GM21447 (cell line): ENCODE results near the gene AHR.

Experiments
- ATAC-seq: cut with Tn5 transposase; IDR thresholded peaks from one replicate; pipeline ENCODE4 v1.9.1; 2021; ENCODE audit not compliant: unreplicated experiment

The AHR gene

DNA sequence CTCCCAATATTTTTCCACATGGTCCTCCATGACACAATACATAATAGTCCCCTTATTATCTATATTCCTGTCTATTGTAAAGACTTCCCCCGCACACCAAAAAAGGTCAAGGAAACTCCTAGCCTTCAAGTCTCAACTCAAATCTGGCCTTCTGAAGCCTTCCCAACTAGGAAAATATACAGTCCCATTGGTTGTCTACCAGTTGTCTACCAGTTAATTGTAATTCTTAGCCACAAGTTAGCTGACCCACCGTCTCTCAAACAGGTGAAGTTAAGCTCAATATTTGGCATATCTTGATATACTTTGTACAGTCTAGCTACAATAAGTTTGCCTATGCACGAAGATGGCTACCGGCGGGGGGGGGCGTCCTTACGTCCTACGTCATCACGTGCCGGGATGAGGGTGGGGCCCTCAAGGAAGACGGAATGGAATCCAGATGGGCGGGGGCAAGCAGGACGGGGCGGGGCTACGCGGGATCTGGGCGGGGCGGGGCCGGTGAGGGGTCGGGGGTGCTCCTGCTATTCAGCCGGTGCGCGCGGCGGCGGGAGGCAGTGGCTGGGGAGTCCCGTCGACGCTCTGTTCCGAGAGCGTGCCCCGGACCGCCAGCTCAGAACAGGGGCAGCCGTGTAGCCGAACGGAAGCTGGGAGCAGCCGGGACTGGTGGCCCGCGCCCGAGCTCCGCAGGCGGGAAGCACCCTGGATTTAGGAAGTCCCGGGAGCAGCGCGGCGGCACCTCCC, at the start of gene AHR:
Gene AHR, plus strand, starts transcription at position 551 of the 738 bp plus-strand sequence. CDS start 613 bp downstream, outside the sequence.
- peak; percentile 55 for ATAC-seq

DNA sequence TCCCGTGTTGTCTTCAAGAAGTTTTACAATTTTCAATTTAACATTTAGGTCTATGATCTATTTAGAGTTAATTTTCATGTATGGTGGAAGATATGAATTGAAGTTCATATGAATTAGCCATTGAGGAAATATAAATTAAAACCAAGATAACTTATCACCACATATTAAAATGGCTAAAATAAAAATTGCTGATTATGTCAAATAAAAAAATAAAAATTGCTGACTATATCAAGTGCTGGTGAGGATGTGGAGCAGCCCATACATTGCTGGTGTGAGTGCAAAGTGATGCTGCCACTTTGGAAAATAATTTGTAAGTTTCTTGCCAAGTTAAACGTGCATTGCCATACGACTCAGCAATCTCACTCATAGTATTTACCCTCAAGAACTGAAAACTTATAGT, 44.6 kb upstream of the AHR start:
- ATAC-seq: no peak

DNA sequence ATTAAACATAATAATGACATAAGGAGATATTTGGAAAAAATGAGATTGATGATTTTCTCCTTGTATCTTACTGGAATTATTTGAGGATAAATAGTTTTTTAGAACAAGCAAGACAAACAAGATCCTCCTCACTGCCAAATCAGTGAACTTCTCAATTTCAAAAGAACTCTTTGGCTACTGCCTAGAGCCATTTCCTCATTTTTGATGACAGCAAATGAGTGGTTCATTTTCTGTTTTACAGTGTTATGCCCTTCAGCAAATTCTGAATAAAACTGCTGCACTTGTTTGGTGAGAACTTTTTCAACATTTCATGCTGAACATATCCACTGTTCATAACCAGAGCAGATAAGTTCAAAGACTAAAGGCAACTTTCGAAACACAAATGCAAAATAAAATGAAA, 42.5 kb upstream of the AHR start:
- no peak for ATAC-seq

DNA sequence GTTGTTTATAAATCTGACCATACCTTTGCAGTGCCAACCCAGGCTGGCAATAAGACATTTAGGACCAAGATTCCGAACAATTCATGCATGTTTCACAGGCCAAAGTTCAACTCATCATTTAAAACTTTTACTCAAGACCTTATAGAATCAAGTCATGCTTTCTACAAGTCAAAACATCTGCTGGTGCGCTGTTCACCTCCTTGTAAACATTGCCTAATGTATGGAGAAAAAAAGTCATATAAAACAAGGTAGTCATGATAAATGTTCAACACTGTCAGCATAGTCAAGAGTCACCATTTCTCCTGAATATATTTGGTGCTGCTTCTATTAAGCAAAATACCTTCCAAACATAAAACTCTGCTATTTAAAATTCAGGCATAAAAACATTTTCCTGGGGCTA, 42.1 kb upstream of the AHR start:
- ATAC-seq: no peak

DNA sequence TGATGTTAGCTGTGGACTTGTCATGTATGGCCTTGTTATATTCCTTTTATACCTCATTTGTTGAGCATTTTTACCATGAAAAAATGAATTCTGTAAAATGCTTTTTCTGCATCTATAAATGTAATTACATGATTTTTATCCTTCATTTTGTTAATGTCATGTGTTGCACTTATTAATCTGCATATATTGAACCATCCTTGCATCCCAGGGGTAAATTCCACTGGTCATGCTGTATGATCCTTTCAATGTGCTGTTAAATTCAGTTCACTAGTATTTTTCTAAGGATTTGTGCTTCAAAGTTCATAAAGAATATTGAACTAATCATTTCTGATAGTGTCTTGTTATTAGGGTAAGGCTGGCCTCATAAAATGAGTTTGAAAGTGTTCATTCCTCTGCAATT, 31.9 kb upstream of the AHR start:
- ATAC-seq: no peak

DNA sequence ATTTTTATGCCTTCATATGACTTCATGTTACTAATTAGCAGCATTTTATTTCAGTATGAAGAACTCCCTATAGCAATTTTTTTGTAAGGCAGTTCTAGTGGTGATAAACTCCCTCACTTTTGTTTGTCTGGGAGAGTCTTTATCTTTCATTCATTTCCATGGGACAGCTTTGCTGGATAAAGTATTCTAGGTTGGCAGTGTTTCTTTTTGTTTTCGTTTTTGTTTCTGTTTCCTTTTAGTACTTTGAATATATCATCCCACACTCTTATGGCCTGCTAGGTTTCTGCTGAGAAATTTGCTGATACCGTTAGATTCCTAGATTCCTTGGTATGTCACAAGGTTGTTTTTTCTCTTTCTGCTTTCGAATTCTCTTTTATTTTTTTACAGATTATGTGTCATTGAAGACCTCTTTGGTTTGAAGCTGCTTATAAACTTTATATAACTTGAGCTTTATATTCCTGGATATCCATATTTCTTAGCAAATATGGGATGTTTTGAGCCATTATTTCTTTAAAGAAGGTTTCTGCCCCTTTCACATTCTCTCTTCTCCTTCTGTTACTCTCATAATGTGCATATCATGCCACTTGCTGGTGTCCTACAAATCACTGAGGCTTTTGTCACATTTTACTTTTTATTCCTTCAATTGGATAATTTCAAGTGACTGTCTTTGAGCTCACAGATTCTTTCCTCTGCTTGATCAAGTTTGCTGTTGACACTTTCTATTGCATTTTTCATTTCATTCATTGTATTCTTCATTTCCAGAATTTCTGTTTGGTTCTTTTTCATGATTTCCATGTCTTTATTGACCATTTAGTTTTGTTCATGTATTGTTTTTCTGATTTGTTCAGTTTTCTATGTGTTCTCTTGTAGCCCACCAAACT, 28.9 kb upstream of the AHR start:
- no peak for ATAC-seq

DNA sequence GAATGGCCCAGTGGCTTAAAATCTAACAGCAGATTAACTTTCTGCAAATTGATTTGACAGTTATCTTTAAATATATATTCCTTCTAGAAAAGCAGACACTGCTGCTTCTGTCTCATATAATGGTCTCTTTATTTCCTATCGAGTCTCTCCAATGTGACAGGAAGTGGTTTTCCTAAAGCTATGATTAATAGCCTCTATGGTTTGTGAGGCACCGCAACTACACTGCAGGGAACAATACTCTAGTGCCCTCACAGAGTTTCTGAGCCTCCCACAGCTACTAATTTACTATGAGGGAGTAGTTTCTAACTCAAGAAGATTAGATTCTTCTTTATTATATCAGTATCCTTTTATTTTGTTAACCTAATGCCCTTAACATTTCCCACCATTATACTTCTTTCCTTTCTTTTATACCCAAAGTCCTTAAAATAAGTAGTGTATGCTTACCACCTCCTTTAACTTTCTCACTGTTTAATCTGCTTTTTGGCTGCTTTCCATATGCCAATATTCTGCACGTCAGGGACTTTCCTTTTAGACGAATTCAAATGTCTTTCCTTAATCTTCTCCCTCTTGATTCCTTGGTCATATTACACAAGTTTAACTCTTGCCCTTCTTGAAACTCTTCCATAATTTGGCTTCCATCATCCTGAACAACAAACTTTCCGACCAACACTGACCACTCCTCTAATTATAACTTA, 23.8 kb upstream of the AHR start:
- no peak for ATAC-seq

DNA sequence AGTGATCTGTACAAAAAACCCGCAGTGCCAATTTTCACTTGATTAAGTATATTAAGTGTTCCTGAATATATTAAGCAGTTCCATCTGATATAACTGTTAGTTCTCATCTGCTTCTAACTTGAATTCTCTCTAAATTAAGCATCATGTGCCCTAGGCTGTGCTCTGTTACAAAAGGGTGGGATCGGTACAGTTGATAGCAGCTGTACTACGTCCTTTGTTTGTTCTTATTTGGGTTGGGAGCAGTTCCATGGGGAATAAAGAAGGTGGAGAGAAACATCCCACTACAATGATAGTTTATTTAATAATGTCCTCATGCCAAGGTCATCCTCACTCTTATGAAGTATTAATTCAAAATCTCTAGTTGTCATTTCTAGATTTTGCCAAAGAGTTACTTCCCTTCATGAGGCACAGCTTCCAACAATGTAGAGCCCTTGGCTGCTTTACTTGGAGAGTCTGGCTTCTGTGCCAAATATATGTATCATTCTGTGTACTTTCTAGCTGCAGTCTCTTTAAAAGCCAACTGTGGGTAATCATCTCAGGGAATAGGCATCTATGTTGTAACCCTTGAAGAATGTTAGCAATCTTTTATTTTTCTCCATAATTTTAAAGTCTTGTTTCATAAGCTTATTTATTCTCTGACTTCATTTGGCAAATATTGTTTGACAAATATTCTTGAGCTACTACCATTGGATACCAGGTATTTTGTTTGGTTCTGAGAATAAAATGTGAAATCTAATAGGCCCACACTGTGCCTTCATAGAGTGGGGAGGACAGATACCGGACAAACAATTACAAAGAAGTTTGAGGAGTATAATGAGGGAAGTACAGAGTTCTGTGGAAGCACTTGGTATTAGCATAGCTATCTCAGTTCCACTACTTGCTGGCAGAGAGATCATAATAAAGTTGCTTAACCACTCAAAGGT, 22.4 kb upstream of the AHR start:
- no peak for ATAC-seq

DNA sequence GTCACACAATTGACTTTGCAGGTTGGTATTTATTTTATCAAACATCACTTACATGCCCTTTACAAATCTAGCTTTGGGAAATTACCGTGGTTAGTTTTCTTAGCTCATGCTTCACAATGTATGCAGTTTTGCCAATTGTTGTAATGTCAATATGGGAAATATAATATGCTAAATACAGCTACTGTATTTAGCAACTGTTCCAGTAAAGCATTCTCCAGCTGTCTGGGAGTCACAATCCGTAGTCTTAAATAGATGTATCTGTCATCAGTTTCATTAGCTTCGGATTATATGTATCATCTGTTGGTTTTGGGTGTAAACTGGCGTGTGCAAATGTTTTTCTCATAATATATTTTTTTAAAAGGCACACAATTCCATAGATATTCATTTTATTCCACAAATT, 19.4 kb upstream of the AHR start:
- ATAC-seq: no peak

DNA sequence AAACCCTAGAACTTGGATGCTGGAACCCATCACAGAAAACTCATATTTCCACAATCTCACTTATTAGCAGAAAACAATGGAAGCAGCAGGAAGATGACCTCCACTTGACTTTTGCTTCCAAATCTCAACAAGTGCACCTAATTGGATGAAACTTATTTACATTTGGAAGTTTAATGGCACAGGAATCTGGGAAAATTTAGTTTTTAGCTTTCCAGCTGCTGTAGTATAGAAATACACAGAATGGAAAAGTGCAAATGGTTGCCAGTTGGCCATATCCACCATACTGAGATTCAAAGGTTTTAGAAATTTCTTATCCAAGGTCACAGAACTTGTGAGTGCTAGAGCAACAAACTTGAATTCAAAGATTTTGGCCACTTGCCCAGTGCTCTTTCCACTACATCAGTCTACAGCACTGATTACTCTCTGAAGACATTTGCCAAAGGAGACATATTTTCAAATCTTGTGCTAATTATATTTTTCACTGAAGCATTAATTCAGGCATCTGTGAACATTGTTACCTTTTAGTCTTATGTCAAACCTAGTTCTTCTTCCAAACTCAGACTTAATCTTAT, 9.3 kb upstream of the AHR start:
- ATAC-seq: no peak

DNA sequence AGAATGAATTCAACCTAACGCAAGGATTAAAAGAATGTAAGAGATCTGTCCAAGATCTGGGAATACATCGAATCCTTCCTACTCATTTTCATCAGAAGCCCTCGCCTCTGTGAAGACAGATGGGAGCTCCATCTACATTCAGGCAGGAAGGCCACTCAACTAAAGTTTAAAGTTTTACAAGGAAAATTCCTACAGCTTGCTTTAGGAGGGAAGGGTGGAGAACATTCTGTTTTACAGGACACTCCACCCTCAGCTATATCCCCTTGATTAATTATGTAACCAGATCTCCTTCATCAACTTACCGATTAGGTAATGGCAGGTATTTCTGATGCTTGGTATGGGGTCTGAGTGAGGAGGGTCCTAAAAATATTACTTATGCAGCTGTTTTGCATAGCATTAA, 5.6 kb upstream of the AHR start:
- no peak for ATAC-seq

DNA sequence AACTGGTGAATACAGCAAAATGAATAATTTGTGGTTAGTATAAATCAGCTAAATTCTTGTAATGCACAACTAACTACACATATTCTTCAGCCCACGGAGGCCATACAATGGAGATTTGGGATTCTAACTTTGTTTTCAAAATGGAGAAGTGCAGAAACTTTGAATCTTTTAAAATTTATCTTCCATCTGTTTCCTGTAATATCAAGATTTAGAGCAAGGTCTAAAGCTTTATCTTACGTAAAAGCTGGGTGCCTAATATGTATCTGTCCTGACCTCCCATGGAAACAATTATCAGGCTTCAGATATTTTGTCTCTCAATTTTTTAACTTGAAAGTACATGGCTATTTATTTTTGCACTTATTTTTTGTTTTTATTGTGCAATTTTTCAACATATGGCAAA, 5.0 kb upstream of the AHR start:
- no peak for ATAC-seq

DNA sequence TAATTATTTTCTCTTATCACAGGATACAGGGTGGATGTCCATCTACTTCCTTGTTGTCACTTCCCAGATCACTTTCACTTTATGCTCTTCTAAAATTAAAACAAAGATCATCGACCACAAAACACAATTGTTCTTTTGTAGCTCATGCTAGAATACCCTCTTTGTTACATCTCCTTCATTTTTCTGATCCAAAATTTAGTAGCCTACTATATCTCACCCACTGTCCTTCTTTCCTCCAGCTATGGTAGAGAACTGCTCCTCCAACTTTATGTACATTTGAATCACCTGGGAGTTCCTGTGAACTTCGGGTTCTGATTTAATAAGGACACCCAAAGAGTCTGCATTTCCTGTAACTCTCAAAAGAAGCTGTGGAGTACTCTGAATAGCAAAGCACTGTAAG, 1.2 kb upstream of the AHR start:
- no peak for ATAC-seq

DNA sequence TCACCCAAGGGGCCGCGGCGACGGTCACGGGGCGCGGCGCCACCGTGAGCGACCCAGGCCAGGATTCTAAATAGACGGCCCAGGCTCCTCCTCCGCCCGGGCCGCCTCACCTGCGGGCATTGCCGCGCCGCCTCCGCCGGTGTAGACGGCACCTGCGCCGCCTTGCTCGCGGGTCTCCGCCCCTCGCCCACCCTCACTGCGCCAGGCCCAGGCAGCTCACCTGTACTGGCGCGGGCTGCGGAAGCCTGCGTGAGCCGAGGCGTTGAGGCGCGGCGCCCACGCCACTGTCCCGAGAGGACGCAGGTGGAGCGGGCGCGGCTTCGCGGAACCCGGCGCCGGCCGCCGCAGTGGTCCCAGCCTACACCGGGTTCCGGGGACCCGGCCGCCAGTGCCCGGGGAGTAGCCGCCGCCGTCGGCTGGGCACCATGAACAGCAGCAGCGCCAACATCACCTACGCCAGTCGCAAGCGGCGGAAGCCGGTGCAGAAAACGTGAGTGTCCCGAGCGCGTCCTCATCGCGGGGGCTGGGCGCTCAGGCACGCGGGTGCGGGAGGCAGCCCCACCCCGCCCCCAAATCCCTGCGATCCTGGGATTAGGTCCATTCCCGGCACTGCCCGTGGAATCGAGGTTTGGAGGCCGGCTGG, 509 bp downstream of the AHR start:
- ATAC-seq: peak; percentile 36

DNA sequence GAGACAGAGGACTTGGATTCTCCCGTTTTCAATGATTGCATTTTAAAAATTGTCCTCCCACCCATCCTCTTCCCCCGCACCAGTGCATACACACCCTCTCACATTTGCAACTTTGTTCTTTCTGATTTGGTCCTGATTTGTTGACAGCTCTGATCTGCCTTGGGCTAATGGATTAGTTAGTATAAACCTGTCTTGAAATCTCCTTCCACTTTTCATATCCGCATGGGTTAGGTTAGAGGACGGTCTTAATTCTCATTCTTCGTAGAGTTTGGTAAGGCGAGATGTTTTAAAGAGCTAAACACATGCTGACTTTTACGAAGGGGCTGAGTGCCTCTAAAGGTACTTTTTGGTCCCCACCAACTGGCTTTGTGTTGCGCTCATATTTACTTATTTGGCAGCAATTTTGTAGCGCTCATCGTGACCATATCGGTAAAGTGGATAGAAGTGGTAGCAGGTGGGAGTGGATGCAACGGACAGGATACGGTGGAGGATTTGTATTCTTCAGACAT, 1.1 kb downstream of the AHR start:
- peak; percentile 10 for ATAC-seq

DNA sequence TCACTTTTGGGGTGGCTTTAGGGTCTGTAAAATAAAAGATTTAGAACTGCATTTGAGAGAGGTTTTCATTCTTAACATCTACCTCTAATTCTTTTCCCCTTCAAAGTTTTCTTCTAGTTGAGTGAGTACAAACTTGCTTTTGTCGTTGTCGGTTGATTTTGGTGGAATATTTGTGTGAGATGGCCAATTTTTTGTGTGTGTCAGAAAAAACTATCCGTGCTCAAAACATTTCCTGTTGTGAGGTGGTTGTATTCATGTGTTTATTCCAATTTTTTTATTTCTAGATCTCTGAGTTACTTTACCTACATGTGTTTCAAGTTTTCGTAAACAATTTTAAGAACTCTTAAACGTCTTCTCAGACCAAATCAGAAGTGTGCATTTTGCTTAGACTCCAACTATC, 1.6 kb downstream of the AHR start:
- no peak for ATAC-seq

DNA sequence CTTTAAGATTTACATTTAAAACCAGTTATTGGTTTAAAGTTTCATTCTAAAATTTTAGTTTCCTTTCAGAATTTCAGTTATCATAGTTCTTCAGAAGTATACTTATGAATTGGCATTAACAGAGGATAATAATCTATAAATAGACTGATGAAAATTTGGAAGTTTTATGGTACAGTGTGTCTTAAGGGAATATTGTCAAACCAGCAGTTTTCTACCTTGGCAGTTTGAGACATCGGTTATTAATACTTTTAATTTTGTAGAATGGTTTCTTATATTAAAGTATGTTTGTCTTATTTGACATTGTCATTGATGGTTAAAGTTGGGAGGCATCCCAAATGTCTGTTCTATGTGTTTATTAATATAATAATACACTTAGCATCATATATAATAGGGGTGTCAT, 2.0 kb downstream of the AHR start:
- ATAC-seq: no peak

DNA sequence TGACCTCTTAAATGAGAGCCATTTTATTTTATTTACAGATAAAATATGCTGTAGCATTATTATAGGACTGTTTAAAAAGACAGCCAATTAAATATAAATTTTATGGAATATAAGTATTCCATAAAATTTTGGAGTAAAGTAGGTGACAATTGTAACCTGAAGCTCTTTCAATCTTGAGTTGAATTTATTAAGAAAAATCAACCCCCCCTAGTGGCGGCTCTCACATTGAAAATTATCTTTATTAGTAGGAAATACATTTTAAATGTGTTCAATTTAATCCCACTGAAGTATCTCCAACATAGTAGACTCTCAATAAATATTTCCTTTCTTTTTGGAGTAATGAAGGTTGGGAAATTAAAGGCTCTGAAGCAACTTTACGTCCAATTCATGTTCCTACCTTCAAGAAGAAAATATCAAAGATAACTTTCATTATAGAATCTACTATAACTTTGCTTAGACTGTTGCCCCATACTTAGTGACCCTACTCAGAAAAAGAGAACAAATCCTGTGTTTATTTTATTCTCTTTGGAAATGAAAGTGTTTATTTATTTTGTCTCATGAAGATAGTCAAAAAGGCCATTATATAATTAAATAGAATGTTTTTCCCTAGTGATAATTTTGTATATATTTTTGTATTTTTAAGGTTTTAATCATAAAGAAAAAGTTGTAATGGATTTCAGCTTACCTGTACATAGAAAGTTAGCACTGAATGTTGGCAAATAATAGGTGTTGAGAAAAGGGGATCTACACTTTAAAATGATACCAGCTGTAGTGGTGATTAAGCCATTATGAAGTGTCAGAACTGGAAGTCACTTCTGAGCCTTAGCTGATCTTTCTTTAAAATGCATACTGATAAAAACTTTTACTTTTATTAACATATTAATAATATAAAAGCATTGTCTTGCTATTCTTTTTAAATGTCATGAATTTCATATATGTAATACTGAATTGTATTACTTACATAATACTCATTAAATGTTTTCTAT, 3.3 kb downstream of the AHR start:
- no peak for ATAC-seq
